ENCODE measurements around the gene UBAC1.
"Not testable (repeated sequence)": the region's sequence is repeated elsewhere in the genome, so short reads cannot be mapped to it uniquely, and the experiment has no call there.

Gene UBAC1

GRCh38 chr9:135976531-135976930 is 15.4 kb upstream of the UBAC1 start:
- DNase-seq = no peak

- DNase-seq = no peak
Observed at GRCh38 chr9:135975834-135976233, 14.7 kb upstream of the UBAC1 start.

GRCh38 chr9:135974220-135974573 is 13.0 kb upstream of the UBAC1 start:
- no peak for DNase-seq

GRCh38 chr9:135973277-135974219 is 12.4 kb upstream of the UBAC1 start:
- DNase-seq = no peak

- no peak for DNase-seq
Observed at GRCh38 chr9:135971892-135972291, 10.7 kb upstream of the UBAC1 start.

- DNase-seq = no peak
Observed at GRCh38 chr9:135971111-135971766, 10.1 kb upstream of the UBAC1 start.

- no peak for DNase-seq
Observed at GRCh38 chr9:135970128-135970815, 9.1 kb upstream of the UBAC1 start.

GRCh38 chr9:135969064-135969683 is 8.0 kb upstream of the UBAC1 start:
- DNase-seq = no peak

GRCh38 chr9:135968601-135969000 is 7.4 kb upstream of the UBAC1 start:
- DNase-seq = no peak

GRCh38 chr9:135968083-135968476 is 6.9 kb upstream of the UBAC1 start:
- no peak for DNase-seq

GRCh38 chr9:135966916-135967260 is 5.7 kb upstream of the UBAC1 start:
- DNase-seq = not testable (repeated sequence)

- DNase-seq = no peak
Observed at GRCh38 chr9:135965124-135965756, 4.1 kb upstream of the UBAC1 start.

GRCh38 chr9:135963938-135964337 is 2.8 kb upstream of the UBAC1 start:
- DNase-seq = no peak

GRCh38 chr9:135963338-135963737 is 2.2 kb upstream of the UBAC1 start:
- no peak for DNase-seq

- DNase-seq = no peak
Observed at GRCh38 chr9:135962696-135963307, 1.6 kb upstream of the UBAC1 start.

GRCh38 chr9:135961811-135962695 is 880 bp upstream of the UBAC1 start:
- no peak for DNase-seq

GRCh38 chr9:135960411-135961276 is 529 bp downstream of the UBAC1 start:
- DNase-seq = no peak

- no peak for DNase-seq
Observed at GRCh38 chr9:135959814-135960213, 1.4 kb downstream of the UBAC1 start.

- no peak for DNase-seq
Observed at GRCh38 chr9:135958485-135958884, 2.7 kb downstream of the UBAC1 start.

- DNase-seq = no peak
Observed at GRCh38 chr9:135957431-135957830, 3.7 kb downstream of the UBAC1 start.

Data from activated gamma-delta T cell (primary cell).